GM10847 (cell line): ENCODE measurements around the gene SLC26A8.

Experiments used
- POLR2A ChIP-seq: IDR thresholded peaks from 2 replicates; pipeline ENCODE4 v1.6.1; 2011; ENCODE audit not compliant: insufficient read length; ENCODE audit errors: extremely low read depth

Gene SLC26A8

GRCh38 chr6:35972471-35973367 is 51.7 kb downstream of the SLC26A8 start:
- TF ChIP-seq POLR2A = no peak

GRCh38 chr6:35970181-35970580 is 54.3 kb downstream of the SLC26A8 start:
- TF ChIP-seq POLR2A = no peak

- TF ChIP-seq POLR2A = no peak
These were observed 54.8 kb downstream of the SLC26A8 start for GRCh38 chr6:35969646-35970045.

- TF ChIP-seq POLR2A = no peak
These were observed 55.6 kb downstream of the SLC26A8 start for GRCh38 chr6:35968821-35969220.

- no peak for TF ChIP-seq POLR2A
These were observed 57.2 kb downstream of the SLC26A8 start for GRCh38 chr6:35967076-35967774.

- no peak for TF ChIP-seq POLR2A
These were observed 61.5 kb downstream of the SLC26A8 start for GRCh38 chr6:35962779-35963560.

GRCh38 chr6:35960187-35960586 is 64.3 kb downstream of the SLC26A8 start:
- no peak for TF ChIP-seq POLR2A

- no peak for TF ChIP-seq POLR2A
These were observed 68.5 kb downstream of the SLC26A8 start for GRCh38 chr6:35955970-35956369.

GRCh38 chr6:35955521-35955920 is 68.9 kb downstream of the SLC26A8 start:
- no peak for TF ChIP-seq POLR2A

GRCh38 chr6:35955071-35955470 is 69.4 kb downstream of the SLC26A8 start:
- TF ChIP-seq POLR2A = no peak

- no peak for TF ChIP-seq POLR2A
These were observed 70.1 kb downstream of the SLC26A8 start for GRCh38 chr6:35954333-35954732.

GRCh38 chr6:35948725-35949124 is 75.7 kb downstream of the SLC26A8 start:
- no peak for TF ChIP-seq POLR2A

- TF ChIP-seq POLR2A = no peak
These were observed 78.8 kb downstream of the SLC26A8 start for GRCh38 chr6:35945650-35946025.

- no peak for TF ChIP-seq POLR2A
These were observed 81.1 kb downstream of the SLC26A8 start for GRCh38 chr6:35943390-35943789.

GRCh38 chr6:35942355-35942754 is 82.1 kb downstream of the SLC26A8 start:
- no peak for TF ChIP-seq POLR2A
